Measurements from ENCODE around the gene ARAF. TPM values are rescaled to one million over a fixed set of nuclear protein-coding genes. Genes with fewer than 3 reads are reported as not detected.

The ARAF gene
- total and polyA plus RNA-seq, 8 donors = 32.9 to 78.7 (median 43.1) TPM

DNA sequence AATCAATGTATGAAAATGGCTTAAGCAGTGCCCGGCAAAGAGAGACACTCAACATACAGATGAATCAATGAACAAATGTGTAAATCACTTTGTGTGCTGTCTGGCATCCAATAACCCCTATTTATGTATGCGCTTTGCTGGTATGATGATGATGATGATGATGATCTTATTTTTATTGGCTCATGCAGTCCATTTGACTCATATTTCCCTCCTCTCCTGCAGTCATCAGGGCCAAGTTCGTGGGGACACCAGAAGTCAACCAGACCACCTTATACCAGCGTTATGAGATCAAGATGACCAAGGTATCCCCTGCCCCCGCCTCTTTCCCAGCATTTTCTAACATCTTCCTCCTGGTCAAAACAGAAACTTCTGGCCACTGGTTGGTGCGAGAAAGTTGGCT, 23.7 kb downstream of the ARAF start:
- 57 to 65% methylated on average over 6 of the region's 6 CpGs for WGBS, 2 donors
- TF ChIP-seq, protein P1, sequence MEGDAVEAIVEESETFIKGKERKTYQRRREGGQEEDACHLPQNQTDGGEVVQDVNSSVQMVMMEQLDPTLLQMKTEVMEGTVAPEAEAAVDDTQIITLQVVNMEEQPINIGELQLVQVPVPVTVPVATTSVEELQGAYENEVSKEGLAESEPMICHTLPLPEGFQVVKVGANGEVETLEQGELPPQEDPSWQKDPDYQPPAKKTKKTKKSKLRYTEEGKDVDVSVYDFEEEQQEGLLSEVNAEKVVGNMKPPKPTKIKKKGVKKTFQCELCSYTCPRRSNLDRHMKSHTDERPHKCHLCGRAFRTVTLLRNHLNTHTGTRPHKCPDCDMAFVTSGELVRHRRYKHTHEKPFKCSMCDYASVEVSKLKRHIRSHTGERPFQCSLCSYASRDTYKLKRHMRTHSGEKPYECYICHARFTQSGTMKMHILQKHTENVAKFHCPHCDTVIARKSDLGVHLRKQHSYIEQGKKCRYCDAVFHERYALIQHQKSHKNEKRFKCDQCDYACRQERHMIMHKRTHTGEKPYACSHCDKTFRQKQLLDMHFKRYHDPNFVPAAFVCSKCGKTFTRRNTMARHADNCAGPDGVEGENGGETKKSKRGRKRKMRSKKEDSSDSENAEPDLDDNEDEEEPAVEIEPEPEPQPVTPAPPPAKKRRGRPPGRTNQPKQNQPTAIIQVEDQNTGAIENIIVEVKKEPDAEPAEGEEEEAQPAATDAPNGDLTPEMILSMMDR (IDR thresholded peaks at IDR 0.05) = no peak
- DNase-seq = no peak
- no peaks in the 10 kb centered on the region for H3K9me3 ChIP-seq
- H3K27ac ChIP-seq = no peak overlapping the region
- no peak for ATAC-seq
- no peak overlapping the region for H3K4me3 ChIP-seq
- H3K27me3 ChIP-seq = peaks cover 0 to 4% (median 0%) of the 10 kb centered on the region in 4 donors
- intact Hi-C loops (cut with DNase I) = no loop called here
- no peak for FAIRE-seq
- no peaks in the 10 kb centered on the region for H3K36me3 ChIP-seq
- H3K4me1 ChIP-seq = no peaks in the 10 kb centered on the region

DNA sequence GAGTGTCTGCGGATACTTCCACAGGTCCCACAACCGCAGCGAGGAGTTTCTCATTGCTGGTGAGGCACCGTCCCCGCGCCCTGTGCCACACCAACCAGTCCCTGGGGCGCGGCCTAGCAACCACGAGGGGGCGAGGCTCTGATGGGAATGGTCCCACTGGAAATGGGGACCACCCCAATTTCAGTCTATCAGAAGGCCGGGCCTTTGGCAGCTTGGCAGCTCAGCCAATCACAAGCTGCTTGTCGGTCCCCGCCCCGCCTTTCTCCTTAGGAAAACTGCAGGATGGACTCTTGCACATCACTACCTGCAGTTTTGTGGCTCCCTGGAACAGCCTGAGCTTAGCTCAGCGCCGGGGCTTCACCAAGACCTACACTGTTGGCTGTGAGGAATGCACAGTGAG, 24.3 kb downstream of the ARAF start:
- intact Hi-C loops (cut with DNase I) = no loop called here
- ATAC-seq (no peak), DNase-seq (no peak), FAIRE-seq (no peak)
- WGBS, 2 donors = 62 to 71% methylated on average over 16 of the region's 16 CpGs
- H3K4me3 ChIP-seq = no peak overlapping the region
- no peaks in the 10 kb centered on the region for H3K36me3 ChIP-seq
- TF ChIP-seq, protein P1 (IDR thresholded peaks at IDR 0.05) = no peak
- H3K27ac ChIP-seq = no peak overlapping the region
- no peaks in the 10 kb centered on the region for H3K9me3 ChIP-seq
- peaks cover 0 to 4% (median 0%) of the 10 kb centered on the region in 4 donors for H3K27me3 ChIP-seq
- H3K4me1 ChIP-seq = no peaks in the 10 kb centered on the region

DNA sequence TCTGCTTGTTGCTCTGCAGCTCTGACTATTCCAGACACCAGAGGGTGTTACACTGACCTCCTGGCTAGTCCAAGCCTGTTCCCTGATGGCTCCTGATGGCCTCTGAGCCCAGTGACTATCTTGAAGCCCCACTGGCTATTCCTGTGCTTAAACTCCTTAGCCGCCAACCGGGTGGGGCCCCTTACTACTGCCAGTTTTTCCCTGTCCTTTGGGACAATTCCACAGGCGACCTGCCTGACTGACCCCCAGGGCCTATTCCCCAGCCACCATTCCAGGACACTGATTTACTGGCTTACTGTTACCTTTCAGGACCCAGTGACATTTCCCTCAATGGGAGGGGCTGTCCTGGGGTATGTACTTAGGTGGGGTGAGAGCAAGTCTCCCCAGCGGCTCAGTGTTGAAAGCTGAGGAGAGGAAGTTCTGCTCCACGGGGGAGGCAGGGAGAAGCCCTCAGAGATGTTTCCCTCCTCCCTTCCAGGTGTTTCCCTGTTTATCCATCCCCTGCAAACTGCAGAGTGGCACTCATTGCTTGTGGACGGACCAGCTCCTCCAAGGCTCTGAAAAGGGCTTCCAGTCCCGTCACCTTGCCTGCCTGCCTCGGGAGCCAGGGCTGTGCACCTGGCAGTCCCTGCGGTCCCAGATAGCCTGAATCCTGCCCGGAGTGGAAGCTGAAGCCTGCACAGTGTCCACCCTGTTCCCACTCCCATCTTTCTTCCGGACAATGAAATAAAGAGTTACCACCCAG, 25.2 kb downstream of the ARAF start:
- Histone ChIP-seq H3K36me3 (no peaks in the 10 kb centered on the region), H3K4me1 (no peaks in the 10 kb centered on the region), H3K27ac (no peak overlapping the region), H3K4me3 (no peak overlapping the region), H3K9me3 (no peaks in the 10 kb centered on the region), H3K27me3 (peaks cover 0 to 4% (median 0%) of the 10 kb centered on the region in 4 donors)
- intact Hi-C loops (cut with DNase I) = no loop called here
- WGBS, 2 donors = 58 to 62% methylated on average over 11 of the region's 11 CpGs
- DNase-seq (no peak), ATAC-seq (no peak), FAIRE-seq (no peak)
- TF ChIP-seq, protein P1 (IDR thresholded peaks at IDR 0.05) = no peak

DNA sequence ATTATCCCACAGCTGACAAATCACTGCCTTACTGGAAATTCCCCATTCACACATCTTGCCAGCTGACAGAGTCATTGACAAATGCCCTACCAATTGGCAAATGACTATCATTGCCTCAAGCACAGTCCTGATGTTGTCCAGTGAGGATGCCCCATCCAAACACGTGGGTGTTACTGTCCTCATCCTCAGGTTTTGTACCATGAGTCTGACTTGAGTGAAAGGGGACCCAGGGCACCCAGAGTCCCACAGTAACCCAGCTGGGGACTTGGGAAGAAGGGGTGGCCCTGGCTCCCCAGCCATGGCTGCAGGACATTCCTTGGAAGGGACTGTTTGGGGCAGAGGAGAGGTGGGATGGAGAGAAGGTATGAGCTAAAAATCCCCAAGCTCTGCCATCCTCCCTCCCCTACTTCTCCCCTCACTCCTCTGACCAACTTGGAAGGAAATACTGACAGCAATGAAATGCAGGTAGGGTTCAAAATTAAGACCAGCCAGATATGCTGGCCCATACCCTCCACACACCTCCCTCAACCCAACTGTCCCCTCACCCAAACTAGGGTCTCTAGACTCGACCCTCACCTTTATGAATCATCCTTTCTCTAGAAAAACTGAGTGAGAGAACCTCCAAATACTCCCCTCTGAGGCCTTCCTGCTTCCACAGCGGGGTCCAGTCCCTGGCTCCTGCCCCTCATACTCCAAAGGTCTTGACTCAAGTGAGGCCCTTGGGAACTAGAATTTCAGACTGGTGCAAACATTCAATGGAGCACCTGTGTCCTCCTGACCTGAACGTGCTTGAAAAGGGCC, 26.3 kb downstream of the ARAF start:
- no peak for FAIRE-seq
- H3K27me3 ChIP-seq = peaks cover 0 to 4% (median 0%) of the 10 kb centered on the region in 4 donors
- H3K4me3 ChIP-seq = no peak overlapping the region
- H3K36me3 ChIP-seq = no peaks in the 10 kb centered on the region
- intact Hi-C loops (cut with DNase I) = no loop called here
- H3K9me3 ChIP-seq = no peaks in the 10 kb centered on the region
- no peak overlapping the region for H3K27ac ChIP-seq
- peak in 1 of 4 donors; percentile 20 for ATAC-seq
- WGBS, 2 donors = 31 to 55% methylated on average over 4 of the region's 4 CpGs
- TF ChIP-seq, protein P1 (IDR thresholded peaks at IDR 0.05) = no peak
- H3K4me1 ChIP-seq = no peaks in the 10 kb centered on the region
- no peak for DNase-seq
